IMR-90 (cell line): ENCODE data around the gene GATA3. TPM values are rescaled to one million over a fixed set of nuclear protein-coding genes. Genes with fewer than 3 reads are reported as not detected.

Source experiments
- ATAC-seq: fragments of 200-7000 bp; cut with Tn5 transposase; 2 replicates; pipeline ENCODE4 v1.9.1; 2020; ENCODE audit warnings: low read depth, mild to moderate bottlenecking, moderate library complexity
- BruUV-seq: library from RNA; stranded (reverse); fragments of 400-500 nt; replicated peaks from 2 replicates; lab custom pipeline; 2021; lab: Mats Ljungman, UMichigan
- CTCF ChIA-PET: fragments of 300-600 bp; formaldehyde crosslinking; extraction: SDS; loops from one replicate; lab custom pipeline; 2021; ENCODE audit warnings: antibody characterized with exemption; lab: Yijun Ruan, JAX
- POLR2A ChIA-PET: fragments of 300-600 bp; sonication (Branson Sonifier 250); formaldehyde crosslinking; loops from one replicate; lab custom pipeline; 2022; ENCODE audit warnings: antibody characterized with exemption; ENCODE audit not compliant: unreplicated experiment; lab: Charles Lee
- DNase-seq: peaks from one replicate; pipeline ENCODE4 v3.0.0; 2013
- H2AFZ ChIP-seq: replicated peaks from 2 replicates; pipeline ENCODE3; 2013; ENCODE audit warnings: low read length, mild to moderate bottlenecking; ENCODE audit not compliant: poor library complexity
- H2AK5ac ChIP-seq: 2 replicates; pipeline ENCODE4 v1.6.1; 2013; ENCODE audit warnings: low read depth, low read length, inconsistent platforms
- H2AK9ac ChIP-seq: replicated peaks from 2 replicates; pipeline ENCODE3; 2013; ENCODE audit warnings: mild to moderate bottlenecking, low read depth, low read length, moderate library complexity; ENCODE audit not compliant: poor library complexity
- H2BK120ac ChIP-seq: 2 replicates; pipeline ENCODE4 v1.6.1; 2013; ENCODE audit warnings: low read depth, low read length, inconsistent platforms
- H2BK15ac ChIP-seq: 3 replicates; pipeline ENCODE4 v1.6.1; 2013; ENCODE audit warnings: low read depth, low read length, inconsistent platforms
- H2BK20ac ChIP-seq: 2 replicates; pipeline ENCODE4 v1.6.1; 2013; ENCODE audit warnings: low read depth, mild to moderate bottlenecking, inconsistent platforms, low read length, moderate library complexity
- H2BK5ac ChIP-seq: 2 replicates; pipeline ENCODE4 v1.6.1; 2013; ENCODE audit warnings: mild to moderate bottlenecking, low read depth, low read length, inconsistent platforms; ENCODE audit not compliant: poor library complexity, severe bottlenecking
- H3K14ac ChIP-seq: replicated peaks from 2 replicates; pipeline ENCODE4 v1.6.1; 2013; ENCODE audit warnings: low read depth, low read length, inconsistent platforms
- H3K18ac ChIP-seq: 2 replicates; pipeline ENCODE4 v1.6.1; 2013; ENCODE audit warnings: low read depth, low read length, control low read depth
- H3K23ac ChIP-seq: 2 replicates; pipeline ENCODE4 v1.6.1; 2013; ENCODE audit warnings: low read depth, low read length, inconsistent platforms
- H3K27ac ChIP-seq: 2 replicates; pipeline ENCODE4 v1.5.1; 2013; ENCODE audit warnings: mild to moderate bottlenecking, control low read depth, low read length; ENCODE audit not compliant: insufficient read depth
- H3K27me3 ChIP-seq: 2 replicates; pipeline ENCODE4 v1.6.1; 2013; ENCODE audit warnings: low read length; ENCODE audit not compliant: control insufficient read depth, insufficient read depth
- H3K36me3 ChIP-seq: 2 replicates; pipeline ENCODE4 v1.6.1; 2013; ENCODE audit warnings: low read length, mixed read lengths; ENCODE audit not compliant: control insufficient read depth, insufficient read depth
- H3K4ac ChIP-seq: 2 replicates; pipeline ENCODE4 v1.6.1; 2013; ENCODE audit warnings: low read depth, low read length, inconsistent platforms
- H3K4me1 ChIP-seq: 2 replicates; pipeline ENCODE4 v1.6.1; 2013; ENCODE audit warnings: low read length, mixed read lengths; ENCODE audit not compliant: control insufficient read depth, insufficient read depth
- H3K4me2 ChIP-seq: 2 replicates; pipeline ENCODE4 v1.6.1; 2013; ENCODE audit warnings: low read depth, mild to moderate bottlenecking, control low read depth, low read length, moderate library complexity
- H3K4me3 ChIP-seq: 2 replicates; pipeline ENCODE4 v1.5.1; 2013; ENCODE audit warnings: low read depth, mild to moderate bottlenecking, control low read depth, low read length, moderate library complexity; ENCODE audit not compliant: insufficient read depth
- H3K56ac ChIP-seq: 2 replicates; pipeline ENCODE4 v1.6.1; 2013; ENCODE audit warnings: low read length, inconsistent platforms; ENCODE audit not compliant: insufficient read depth; ENCODE audit errors: extremely low read depth
- H3K79me1 ChIP-seq, 2 experiments: 2 replicates each; pipeline ENCODE4 v1.6.1; 2013; ENCODE audit warnings: low read length in 2 of 2, inconsistent platforms in 1 of 2, low read depth in 1 of 2
- H3K9ac ChIP-seq: 2 replicates; pipeline ENCODE4 v1.6.1; 2013; ENCODE audit warnings: low read depth, low read length, control low read depth
- H3K9me1 ChIP-seq: 2 replicates; pipeline ENCODE4 v1.6.1; 2013; ENCODE audit warnings: low read length, inconsistent platforms; ENCODE audit not compliant: insufficient read depth
- H3K9me3 ChIP-seq: 2 replicates; pipeline ENCODE4 v1.6.1; 2013; ENCODE audit warnings: low read length; ENCODE audit not compliant: control insufficient read depth, insufficient read depth
- H4K20me1 ChIP-seq: 2 replicates; pipeline ENCODE4 v1.6.1; 2013; ENCODE audit warnings: low read length, inconsistent platforms; ENCODE audit not compliant: insufficient read depth
- H4K5ac ChIP-seq: 2 replicates; pipeline ENCODE4 v1.6.1; 2013; ENCODE audit warnings: mild to moderate bottlenecking, low read depth, low read length, control low read depth
- H4K8ac ChIP-seq, 2 experiments: 2 replicates each; pipeline ENCODE4 v1.6.1; 2013; ENCODE audit warnings: low read depth in 2 of 2, low read length in 2 of 2, control low read depth in 1 of 2, inconsistent platforms in 1 of 2
- H4K91ac ChIP-seq: 2 replicates; pipeline ENCODE4 v1.6.1; 2013; ENCODE audit warnings: low read depth, low read length, inconsistent platforms; ENCODE audit not compliant: insufficient read depth
- CHD1 ChIP-seq: IDR thresholded peaks from 2 replicates; pipeline ENCODE4 v1.6.1; 2012; ENCODE audit warnings: low read depth, low read length, improper control_type of control experiment
- MXI1 ChIP-seq: IDR thresholded peaks from 2 replicates; pipeline ENCODE4 v1.6.1; 2012; ENCODE audit warnings: low read depth, mild to moderate bottlenecking, low read length, moderate library complexity, borderline replicate concordance
- RAD21 ChIP-seq: IDR thresholded peaks from 2 replicates; pipeline ENCODE4 v1.6.1; 2012; ENCODE audit warnings: low read length, improper control_type of control experiment
- RFX5 ChIP-seq: IDR thresholded peaks from 2 replicates; pipeline ENCODE4 v1.8.0; 2012; ENCODE audit warnings: low read depth, mild to moderate bottlenecking, low read length, moderate library complexity
- SMC3 ChIP-seq: fragments of 150-350 bp; IDR thresholded peaks from 2 replicates; pipeline ENCODE4 v1.6.1; 2016; ENCODE audit warnings: low read depth, mild to moderate bottlenecking, antibody characterized with exemption, low read length, moderate library complexity
- WGBS, 2 experiments: methylation state at CpG; one replicate each; pipeline versions ENCODE4 v1.1.5 to v1.1.7; 2013; ENCODE audit warnings: missing lambda C conversion rate in 2 of 2; ENCODE audit not compliant: insufficient read length in 1 of 2; ENCODE audit errors: extremely low coverage in 2 of 2; 5-methylcytosine and 5-hydroxymethylcytosine counted together
- dilution Hi-C: fragments of 300-500 bp; cut with HindIII; formaldehyde crosslinking; loops from one replicate; pipeline ENCODE4 v1.14.3; 2018; ENCODE audit warnings: low sequenced_read_pairs; ENCODE audit not compliant: unreplicated experiment
- in situ Hi-C: fragments of 300-500 bp; cut with MboI; formaldehyde crosslinking; loops from 3 replicates; pipeline ENCODE4 v1.14.3; 2019; ENCODE audit warnings: low sequenced_read_pairs, inconsistent platforms, mixed read lengths
- intact Hi-C: fragments of 100-400 bp; cut with micrococcal nuclease; formaldehyde crosslinking; loops from 2 replicates; pipeline ENCODE4 v1.10.0; 2022
- polyA plus RNA-seq, 3 experiments: library from polyadenylated mRNA; depleted of rRNA; stranded (reverse); fragments of >200 nt; gene quantifications; 2 replicates each; pipeline ENCODE4 v1.2.3, GENCODE V29; 2012; ENCODE audit warnings: low replicate concordance in 1 of 3
- total RNA-seq: library from RNA; depleted of rRNA; stranded (reverse); fragments of >200 nt; gene quantifications from 2 replicates; pipeline ENCODE4 v1.2.3, GENCODE V29; 2012
- TF ChIP-seq, protein P1 (sequence below): fragments of 150-350 bp; IDR thresholded peaks from 2 replicates; pipeline ENCODE4 v1.6.1; 2017; ENCODE audit warnings: mild to moderate bottlenecking, antibody characterized with exemption, low read length, low read depth
- TF ChIP-seq, protein P2 (sequence below): conservative IDR thresholded peaks from 2 replicates; pipeline ENCODE4 v1.5.1; 2012; ENCODE audit warnings: mild to moderate bottlenecking, low read depth, low read length, improper control_type of control experiment

GATA3 gene
- total and polyA plus RNA-seq, 2 of the 4 experiments (the other 2 are of a cell fraction): 0.21 TPM; not detected in 1

DNA sequence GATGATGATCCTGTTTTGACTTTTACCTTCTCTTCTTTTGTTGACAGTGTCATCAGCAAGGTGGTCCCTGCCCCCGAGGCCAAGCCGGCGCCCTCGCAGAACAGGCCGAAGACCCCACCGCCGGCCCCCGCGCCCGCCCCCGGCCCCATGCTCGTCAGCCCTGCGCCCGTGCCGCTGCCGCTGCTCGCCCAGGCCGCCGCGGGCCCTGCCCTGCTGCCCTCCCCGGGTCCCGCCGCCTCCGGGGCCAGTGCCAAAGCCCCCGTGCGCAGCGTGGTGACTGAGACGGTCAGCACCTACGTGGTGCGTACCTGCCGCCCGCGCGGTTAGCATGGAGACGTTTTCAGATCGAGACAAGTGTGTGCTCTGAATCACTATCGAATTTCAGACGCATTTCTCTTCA is 45.5 kb upstream of the GATA3 start:
- POLR2A ChIA-PET: no interaction called here
- Histone ChIP-seq H4K91ac (no peak overlapping the region), H4K5ac (no peak overlapping the region), H3K4me3 (no peak overlapping the region), H2BK120ac (no peak overlapping the region), H3K9ac (no peak overlapping the region), H3K79me1 (no peaks in the 10 kb centered on the region), H2AK5ac (no peak overlapping the region), H3K27ac (no peak overlapping the region), H4K8ac (no peak overlapping the region), H3K9me1 (no peaks in the 10 kb centered on the region), H2BK15ac (no peak overlapping the region), H3K56ac (no peak overlapping the region), H2BK20ac (no peak overlapping the region), H3K27me3 (no peaks in the 10 kb centered on the region), H2AK9ac (no peak overlapping the region), H3K4me1 (no peaks in the 10 kb centered on the region), H3K14ac (no peak overlapping the region), H4K20me1 (no peaks in the 10 kb centered on the region), H3K4ac (no peak overlapping the region), H2AFZ (no peak overlapping the region), H2BK5ac (no peak overlapping the region), H3K23ac (no peak overlapping the region), H3K18ac (no peak overlapping the region), H3K9me3 (no peaks in the 10 kb centered on the region; the same call in 1 of the 2 replicates), H3K4me2 (no peak overlapping the region), H3K36me3 (peaks cover 9% of the 10 kb centered on the region)
- TF ChIP-seq CHD1 (no peak), RAD21 (no peak), MXI1 (no peak), RFX5 (no peak), SMC3 (no peak)
- TF ChIP-seq, protein P1, sequence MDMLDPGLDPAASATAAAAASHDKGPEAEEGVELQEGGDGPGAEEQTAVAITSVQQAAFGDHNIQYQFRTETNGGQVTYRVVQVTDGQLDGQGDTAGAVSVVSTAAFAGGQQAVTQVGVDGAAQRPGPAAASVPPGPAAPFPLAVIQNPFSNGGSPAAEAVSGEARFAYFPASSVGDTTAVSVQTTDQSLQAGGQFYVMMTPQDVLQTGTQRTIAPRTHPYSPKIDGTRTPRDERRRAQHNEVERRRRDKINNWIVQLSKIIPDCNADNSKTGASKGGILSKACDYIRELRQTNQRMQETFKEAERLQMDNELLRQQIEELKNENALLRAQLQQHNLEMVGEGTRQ: no peak
- TF ChIP-seq, protein P2, sequence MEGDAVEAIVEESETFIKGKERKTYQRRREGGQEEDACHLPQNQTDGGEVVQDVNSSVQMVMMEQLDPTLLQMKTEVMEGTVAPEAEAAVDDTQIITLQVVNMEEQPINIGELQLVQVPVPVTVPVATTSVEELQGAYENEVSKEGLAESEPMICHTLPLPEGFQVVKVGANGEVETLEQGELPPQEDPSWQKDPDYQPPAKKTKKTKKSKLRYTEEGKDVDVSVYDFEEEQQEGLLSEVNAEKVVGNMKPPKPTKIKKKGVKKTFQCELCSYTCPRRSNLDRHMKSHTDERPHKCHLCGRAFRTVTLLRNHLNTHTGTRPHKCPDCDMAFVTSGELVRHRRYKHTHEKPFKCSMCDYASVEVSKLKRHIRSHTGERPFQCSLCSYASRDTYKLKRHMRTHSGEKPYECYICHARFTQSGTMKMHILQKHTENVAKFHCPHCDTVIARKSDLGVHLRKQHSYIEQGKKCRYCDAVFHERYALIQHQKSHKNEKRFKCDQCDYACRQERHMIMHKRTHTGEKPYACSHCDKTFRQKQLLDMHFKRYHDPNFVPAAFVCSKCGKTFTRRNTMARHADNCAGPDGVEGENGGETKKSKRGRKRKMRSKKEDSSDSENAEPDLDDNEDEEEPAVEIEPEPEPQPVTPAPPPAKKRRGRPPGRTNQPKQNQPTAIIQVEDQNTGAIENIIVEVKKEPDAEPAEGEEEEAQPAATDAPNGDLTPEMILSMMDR: no peak
- DNase-seq (no peak), ATAC-seq (no peak)
- 94% methylated on average over 12 of the region's 38 CpGs; no CpG with 5 or more reads in 1 of the 2 experiments for WGBS, 2 experiments
- dilution Hi-C loops: no loop called here
- intact Hi-C loops: no loop called here
- BruUV-seq: no TSS peak
- CTCF ChIA-PET: no interaction called here
- in situ Hi-C loops: no loop called here
